Measurements from ENCODE around the gene SLC4A8.
"Not testable (repeated sequence)": the region's sequence is repeated elsewhere in the genome, so short reads cannot be mapped to it uniquely, and the experiment has no call there.

Gene SLC4A8

DNA sequence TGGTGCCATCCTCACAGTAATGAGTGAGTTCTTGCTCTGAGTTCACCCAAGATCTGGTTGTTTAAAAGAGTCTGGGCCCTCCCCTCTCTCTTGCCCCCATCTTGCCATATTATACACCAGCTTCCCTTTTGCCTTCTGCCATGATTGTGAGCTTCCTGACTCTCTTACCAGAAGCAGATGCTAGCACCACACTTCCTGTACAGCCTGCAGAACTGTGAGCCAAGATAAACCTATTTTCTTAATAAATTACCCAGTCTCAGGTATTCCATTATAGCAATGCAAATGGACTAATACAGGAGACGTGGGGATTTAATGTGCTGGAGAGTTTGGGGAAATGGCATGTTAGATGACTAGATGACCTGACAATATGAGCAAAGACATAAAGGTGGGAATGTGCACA is 12.8 kb downstream of the SLC4A8 start:
- Histone ChIP-seq H3K27ac (ENCODE audit: low read depth, low read length) (no peak overlapping the region), H3K27me3 (ENCODE audit: control insufficient read depth in 1 of 2, insufficient read depth in 2 of 2, low read length in 2 of 2) (no peaks in the 10 kb centered on the region), H3K4me1 (ENCODE audit: insufficient read depth, low read length) (no peaks in the 10 kb centered on the region), H3K9ac (ENCODE audit: low read length) (no peak overlapping the region), H3K9me3 (ENCODE audit: low read length) (no peaks in the 10 kb centered on the region), H3K36me3 (ENCODE audit: insufficient read depth, low read length) (no peaks in the 10 kb centered on the region), H3K4me3 (ENCODE audit: low read depth in 1 of 2, low read length in 2 of 2) (no peak overlapping the region)

DNA sequence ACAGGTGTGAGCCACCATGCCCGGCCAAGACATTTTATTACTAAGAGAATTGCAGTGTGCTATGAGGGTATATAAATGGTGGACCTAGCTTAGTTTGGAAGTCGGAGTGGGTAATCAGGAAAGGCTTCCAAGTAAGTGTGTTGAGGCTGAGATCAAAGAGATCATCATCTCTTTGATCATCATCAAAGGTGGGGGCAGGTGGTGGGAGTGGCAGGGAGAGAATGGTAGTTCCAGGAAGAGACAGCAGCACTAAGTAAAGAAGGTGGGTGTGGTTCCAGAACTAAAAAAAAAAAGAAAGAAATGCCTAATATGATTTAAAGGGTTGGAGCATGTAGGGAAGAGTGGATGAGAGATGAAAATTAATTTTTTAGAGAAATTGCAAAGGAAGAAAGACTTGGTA is 14.7 kb downstream of the SLC4A8 start:
- Histone ChIP-seq H3K4me3 (ENCODE audit: low read depth in 1 of 2, low read length in 2 of 2) (no peak overlapping the region), H3K36me3 (ENCODE audit: insufficient read depth, low read length) (no peaks in the 10 kb centered on the region), H3K27me3 (ENCODE audit: control insufficient read depth in 1 of 2, insufficient read depth in 2 of 2, low read length in 2 of 2) (no peaks in the 10 kb centered on the region), H3K9me3 (ENCODE audit: low read length) (no peaks in the 10 kb centered on the region), H3K27ac (ENCODE audit: low read depth, low read length) (no peak overlapping the region), H3K4me1 (ENCODE audit: insufficient read depth, low read length) (no peaks in the 10 kb centered on the region), H3K9ac (ENCODE audit: low read length) (no peak overlapping the region)

GRCh38 chr12:51441583-51441982 is 17.0 kb downstream of the SLC4A8 start:
- Histone ChIP-seq H3K36me3 (ENCODE audit: insufficient read depth, low read length) (no peaks in the 10 kb centered on the region), H3K4me1 (ENCODE audit: insufficient read depth, low read length) (no peaks in the 10 kb centered on the region), H3K27me3 (ENCODE audit: control insufficient read depth in 1 of 2, insufficient read depth in 2 of 2, low read length in 2 of 2) (no peaks in the 10 kb centered on the region), H3K9ac (ENCODE audit: low read length) (no peak overlapping the region), H3K27ac (ENCODE audit: low read depth, low read length) (no peak overlapping the region), H3K4me3 (ENCODE audit: low read depth in 1 of 2, low read length in 2 of 2) (no peak overlapping the region), H3K9me3 (ENCODE audit: low read length) (no peaks in the 10 kb centered on the region)

GRCh38 chr12:51442324-51442723 is 17.7 kb downstream of the SLC4A8 start:
- H3K9me3 ChIP-seq (ENCODE audit: low read length), result no peaks in the 10 kb centered on the region
- no peak overlapping the region for H3K4me3 ChIP-seq (ENCODE audit: low read depth in 1 of 2, low read length in 2 of 2)
- no peaks in the 10 kb centered on the region for H3K36me3 ChIP-seq (ENCODE audit: insufficient read depth, low read length)
- no peaks in the 10 kb centered on the region for H3K4me1 ChIP-seq (ENCODE audit: insufficient read depth, low read length)
- no peak overlapping the region for H3K27ac ChIP-seq (ENCODE audit: low read depth, low read length)
- no peaks in the 10 kb centered on the region for H3K27me3 ChIP-seq (ENCODE audit: control insufficient read depth in 1 of 2, insufficient read depth in 2 of 2, low read length in 2 of 2)
- H3K9ac ChIP-seq (ENCODE audit: low read length), result no peak overlapping the region

DNA sequence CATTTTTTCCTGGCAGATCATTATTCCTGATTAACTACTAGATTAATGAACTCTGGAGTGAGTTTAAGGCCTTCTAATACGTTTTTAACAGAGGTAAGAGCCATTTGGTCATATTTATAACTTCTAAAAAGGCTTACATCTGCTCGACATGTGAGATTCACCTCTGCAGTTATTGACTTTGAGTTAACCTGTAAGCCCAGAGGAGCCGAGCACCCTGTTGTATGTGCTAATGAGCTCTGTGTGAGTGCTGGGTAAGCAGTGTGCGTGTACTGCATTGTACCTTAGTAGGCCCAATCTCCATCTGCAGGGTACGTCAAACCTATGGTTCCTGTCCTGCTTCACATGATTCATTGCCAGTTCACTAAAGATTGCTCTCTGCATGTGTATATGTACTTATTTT is 18.9 kb downstream of the SLC4A8 start:
- H3K4me3 ChIP-seq (ENCODE audit: low read depth in 1 of 2, low read length in 2 of 2), result no peak overlapping the region
- H3K9me3 ChIP-seq (ENCODE audit: low read length), result no peaks in the 10 kb centered on the region
- no peaks in the 10 kb centered on the region for H3K4me1 ChIP-seq (ENCODE audit: insufficient read depth, low read length)
- no peaks in the 10 kb centered on the region for H3K36me3 ChIP-seq (ENCODE audit: insufficient read depth, low read length)
- H3K9ac ChIP-seq (ENCODE audit: low read length), result no peak overlapping the region
- H3K27ac ChIP-seq (ENCODE audit: low read depth, low read length), result no peak overlapping the region
- H3K27me3 ChIP-seq (ENCODE audit: control insufficient read depth in 1 of 2, insufficient read depth in 2 of 2, low read length in 2 of 2), result no peaks in the 10 kb centered on the region

DNA sequence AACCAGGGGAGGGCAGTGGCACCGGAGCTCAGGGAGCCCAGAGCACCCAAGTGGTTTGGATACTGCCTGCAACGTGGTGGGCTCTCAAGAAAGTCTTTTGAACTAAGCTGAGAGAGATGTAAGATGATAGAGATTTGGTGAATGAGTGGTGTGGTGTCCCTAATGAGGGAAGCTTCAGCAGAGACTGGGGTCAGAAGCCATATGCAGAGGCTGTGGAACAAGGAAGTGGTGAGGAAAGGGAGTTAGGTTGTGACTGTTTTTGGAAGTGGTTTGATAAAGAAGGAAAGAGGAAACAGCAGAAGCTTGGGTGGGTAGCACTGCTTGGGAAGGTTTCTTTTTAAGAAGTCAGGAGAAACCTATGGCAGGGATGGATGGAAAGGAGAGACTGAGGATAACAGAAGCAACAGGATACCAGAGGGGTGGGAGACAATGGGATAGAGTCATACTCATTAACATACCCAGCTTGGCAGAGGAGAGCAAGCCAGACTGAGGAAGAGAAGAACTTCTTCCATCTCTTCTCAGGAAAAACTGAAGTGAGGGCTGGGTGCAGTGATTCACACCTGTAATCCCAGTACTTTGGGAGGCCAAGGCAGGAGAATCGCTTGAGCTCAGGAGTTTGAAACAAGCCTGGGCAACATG is 24.1 kb downstream of the SLC4A8 start:
- Histone ChIP-seq H3K36me3 (ENCODE audit: insufficient read depth, low read length) (no peaks in the 10 kb centered on the region), H3K9ac (ENCODE audit: low read length) (no peak overlapping the region), H3K4me3 (ENCODE audit: low read depth in 1 of 2, low read length in 2 of 2) (no peak overlapping the region), H3K4me1 (ENCODE audit: insufficient read depth, low read length) (no peaks in the 10 kb centered on the region), H3K27ac (ENCODE audit: low read depth, low read length) (no peak overlapping the region), H3K9me3 (ENCODE audit: low read length) (no peaks in the 10 kb centered on the region), H3K27me3 (ENCODE audit: control insufficient read depth in 1 of 2, insufficient read depth in 2 of 2, low read length in 2 of 2) (no peaks in the 10 kb centered on the region)

GRCh38 chr12:51449580-51450246 is 25.1 kb downstream of the SLC4A8 start:
- H3K27ac ChIP-seq (ENCODE audit: low read depth, low read length), result no peak overlapping the region
- no peak overlapping the region for H3K9ac ChIP-seq (ENCODE audit: low read length)
- no peaks in the 10 kb centered on the region for H3K36me3 ChIP-seq (ENCODE audit: insufficient read depth, low read length)
- no peak overlapping the region for H3K4me3 ChIP-seq (ENCODE audit: low read depth in 1 of 2, low read length in 2 of 2)
- H3K4me1 ChIP-seq (ENCODE audit: insufficient read depth, low read length), result no peaks in the 10 kb centered on the region
- no peaks in the 10 kb centered on the region for H3K9me3 ChIP-seq (ENCODE audit: low read length)
- no peaks in the 10 kb centered on the region for H3K27me3 ChIP-seq (ENCODE audit: control insufficient read depth in 1 of 2, insufficient read depth in 2 of 2, low read length in 2 of 2)

GRCh38 chr12:51450333-51450732 is 25.7 kb downstream of the SLC4A8 start:
- Histone ChIP-seq H3K9me3 (ENCODE audit: low read length) (no peaks in the 10 kb centered on the region), H3K36me3 (ENCODE audit: insufficient read depth, low read length) (no peaks in the 10 kb centered on the region), H3K4me3 (ENCODE audit: low read depth in 1 of 2, low read length in 2 of 2) (no peak overlapping the region), H3K4me1 (ENCODE audit: insufficient read depth, low read length) (no peaks in the 10 kb centered on the region), H3K27me3 (ENCODE audit: control insufficient read depth in 1 of 2, insufficient read depth in 2 of 2, low read length in 2 of 2) (no peaks in the 10 kb centered on the region), H3K9ac (ENCODE audit: low read length) (no peak overlapping the region), H3K27ac (ENCODE audit: low read depth, low read length) (no peak overlapping the region)

DNA sequence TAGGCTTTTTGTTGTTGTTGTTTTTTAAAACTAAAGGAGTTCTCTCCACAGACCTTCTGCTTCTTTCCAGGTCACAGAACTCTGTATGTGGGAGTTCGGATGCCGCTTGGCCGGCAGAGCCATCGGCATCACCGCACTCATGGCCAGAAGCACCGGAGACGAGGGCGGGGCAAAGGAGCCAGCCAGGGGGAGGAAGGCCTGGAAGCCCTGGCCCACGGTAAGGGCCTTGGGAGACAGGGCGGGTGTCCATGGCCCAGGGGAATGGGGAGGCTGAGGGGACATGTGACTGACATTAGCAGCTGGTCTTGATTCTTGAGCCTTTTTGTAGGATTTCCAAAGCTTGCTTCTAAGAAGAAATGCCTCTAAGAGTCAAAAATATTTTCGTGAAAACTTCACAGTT is 26.2 kb downstream of the SLC4A8 start:
- H3K4me1 ChIP-seq (ENCODE audit: insufficient read depth, low read length), result no peaks in the 10 kb centered on the region
- no peak overlapping the region for H3K9ac ChIP-seq (ENCODE audit: low read length)
- H3K4me3 ChIP-seq (ENCODE audit: low read depth in 1 of 2, low read length in 2 of 2), result no peak overlapping the region
- H3K9me3 ChIP-seq (ENCODE audit: low read length), result no peaks in the 10 kb centered on the region
- H3K27ac ChIP-seq (ENCODE audit: low read depth, low read length), result no peak overlapping the region
- no peaks in the 10 kb centered on the region for H3K27me3 ChIP-seq (ENCODE audit: control insufficient read depth in 1 of 2, insufficient read depth in 2 of 2, low read length in 2 of 2)
- no peaks in the 10 kb centered on the region for H3K36me3 ChIP-seq (ENCODE audit: insufficient read depth, low read length)

- not testable (repeated sequence) for H3K9ac ChIP-seq (ENCODE audit: low read length); H3K27me3 ChIP-seq (ENCODE audit: control insufficient read depth in 1 of 2, insufficient read depth in 2 of 2, low read length in 2 of 2); H3K9me3 ChIP-seq (ENCODE audit: low read length); H3K4me1 ChIP-seq (ENCODE audit: insufficient read depth, low read length); H3K27ac ChIP-seq (ENCODE audit: low read depth, low read length); H3K36me3 ChIP-seq (ENCODE audit: insufficient read depth, low read length); H3K4me3 ChIP-seq (ENCODE audit: low read depth in 1 of 2, low read length in 2 of 2)
Observed at GRCh38 chr12:51454016-51454415, 29.4 kb downstream of the SLC4A8 start.

DNA sequence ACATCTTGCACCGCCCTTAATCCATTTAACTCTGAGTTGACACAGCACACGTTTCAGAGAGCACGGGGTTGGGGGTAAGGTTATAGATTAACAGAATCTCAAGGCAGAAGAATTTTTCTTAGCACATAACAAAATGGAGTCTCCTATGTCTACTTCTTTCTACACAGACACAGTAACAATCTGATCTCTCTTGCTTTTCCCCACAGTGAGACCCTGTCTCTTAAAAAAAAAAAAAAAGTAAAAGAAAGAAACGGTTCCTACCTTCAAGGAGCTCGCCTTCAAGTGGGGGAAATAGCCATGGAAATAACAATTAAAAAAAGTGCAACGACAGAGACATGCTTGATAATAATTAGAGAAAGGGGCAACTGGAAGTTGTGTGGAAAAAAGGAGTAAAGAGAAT is 30.4 kb downstream of the SLC4A8 start:
- H3K27me3 ChIP-seq (ENCODE audit: control insufficient read depth in 1 of 2, insufficient read depth in 2 of 2, low read length in 2 of 2); H3K27ac ChIP-seq (ENCODE audit: low read depth, low read length); H3K4me3 ChIP-seq (ENCODE audit: low read depth in 1 of 2, low read length in 2 of 2); H3K9ac ChIP-seq (ENCODE audit: low read length); H3K4me1 ChIP-seq (ENCODE audit: insufficient read depth, low read length); H3K36me3 ChIP-seq (ENCODE audit: insufficient read depth, low read length); H3K9me3 ChIP-seq (ENCODE audit: low read length): not testable (repeated sequence)

GRCh38 chr12:51458635-51459034 is 34.0 kb downstream of the SLC4A8 start:
- Histone ChIP-seq H3K9me3 (ENCODE audit: low read length) (no peaks in the 10 kb centered on the region), H3K27ac (ENCODE audit: low read depth, low read length) (no peak overlapping the region), H3K4me3 (ENCODE audit: low read depth in 1 of 2, low read length in 2 of 2) (no peak overlapping the region), H3K27me3 (ENCODE audit: control insufficient read depth in 1 of 2, insufficient read depth in 2 of 2, low read length in 2 of 2) (no peaks in the 10 kb centered on the region), H3K9ac (ENCODE audit: low read length) (no peak overlapping the region), H3K36me3 (ENCODE audit: insufficient read depth, low read length) (no peaks in the 10 kb centered on the region), H3K4me1 (ENCODE audit: insufficient read depth, low read length) (no peaks in the 10 kb centered on the region)

Data from muscle layer of colon (tissue), 2 donors.